Hepatocyte (in vitro differentiated cells): ENCODE results near the gene DAB2IP. TPM values are rescaled to one million over a fixed set of nuclear protein-coding genes. Genes with fewer than 3 reads are reported as not detected.

Experiments used
- DNase-seq: peaks from one replicate; pipeline ENCODE4 v3.0.0-alpha.2; 2016; ENCODE audit warnings: low spot score
- H2AFZ ChIP-seq: fragments of 200-600 bp; sonication (generic); 2 replicates; pipeline ENCODE4 v1.6.0; 2016; ENCODE audit warnings: antibody characterized with exemption, mild to moderate bottlenecking
- H3K27ac ChIP-seq: fragments of 200-600 bp; sonication (generic); 2 replicates; pipeline ENCODE4 v1.5.1; 2016; ENCODE audit warnings: mild to moderate bottlenecking
- H3K27me3 ChIP-seq: fragments of 200-600 bp; sonication (generic); 2 replicates; pipeline ENCODE4 v1.6.1; 2016
- H3K36me3 ChIP-seq: fragments of 200-600 bp; sonication (generic); replicated peaks from 2 replicates; pipeline ENCODE4 v1.5.1; 2016; ENCODE audit warnings: low read depth; ENCODE audit not compliant: insufficient read depth
- H3K4me1 ChIP-seq: fragments of 200-600 bp; sonication (generic); 2 replicates; pipeline ENCODE4 v1.5.1; 2016; ENCODE audit warnings: mild to moderate bottlenecking, moderate library complexity; ENCODE audit not compliant: insufficient read depth
- H3K4me2 ChIP-seq: fragments of 200-600 bp; sonication (generic); 2 replicates; pipeline ENCODE4 v1.6.0; 2016
- H3K4me3 ChIP-seq: fragments of 200-600 bp; sonication (generic); 2 replicates; pipeline ENCODE4 v1.5.1; 2016; ENCODE audit warnings: mild to moderate bottlenecking
- H3K79me2 ChIP-seq: fragments of 200-600 bp; sonication (generic); 2 replicates; pipeline ENCODE4 v1.6.0; 2017; ENCODE audit warnings: mild to moderate bottlenecking
- H3K9me2 ChIP-seq: fragments of 200-600 bp; sonication (generic); replicated peaks from 2 replicates; pipeline ENCODE4 v1.6.0; 2017; ENCODE audit warnings: mild to moderate bottlenecking; ENCODE audit not compliant: insufficient read depth
- H3K9me3 ChIP-seq: fragments of 200-600 bp; sonication (generic); 2 replicates; pipeline ENCODE4 v1.5.1; 2016; ENCODE audit warnings: low read depth, mild to moderate bottlenecking
- H4K20me1 ChIP-seq: fragments of 200-600 bp; sonication (generic); 2 replicates; pipeline ENCODE4 v1.6.0; 2016; ENCODE audit warnings: mild to moderate bottlenecking; ENCODE audit not compliant: insufficient read depth, poor library complexity, severe bottlenecking
- CTCF ChIP-seq: fragments of 200-600 bp; sonication (generic); IDR thresholded peaks from 2 replicates; pipeline ENCODE4 v1.5.1; 2016; ENCODE audit warnings: antibody characterized with exemption, mild to moderate bottlenecking; ENCODE audit not compliant: poor library complexity
- EZH2 ChIP-seq: fragments of 200-600 bp; sonication (generic); IDR thresholded peaks from 2 replicates; pipeline ENCODE4 v1.6.1; 2016; ENCODE audit warnings: antibody characterized with exemption, mild to moderate bottlenecking, borderline replicate concordance
- EZH2phosphoT487 ChIP-seq: fragments of 200-600 bp; sonication (generic); IDR thresholded peaks from one replicate; pipeline ENCODE4 v1.6.1; 2018; ENCODE audit warnings: antibody characterized with exemption, mild to moderate bottlenecking, low read depth, moderate library complexity; ENCODE audit not compliant: unreplicated experiment, severe bottlenecking
- WGBS: methylation state at CpG from one replicate; pipeline ENCODE4 v1.1.6; 2016; ENCODE audit warnings: low lambda C conversion rate; ENCODE audit errors: missing lambda C conversion rate; 5-methylcytosine and 5-hydroxymethylcytosine counted together
- polyA plus RNA-seq: library from polyadenylated mRNA; unstranded; fragments of >200 nt; fragmentation: Nextera tagmentation; extraction: Ambion mirVana; gene quantifications from 2 replicates; pipeline ENCODE4 v1.2.1, GENCODE V29; 2016
- total RNA-seq: library from RNA; depleted of rRNA; stranded (reverse); fragments of >200 nt; gene quantifications from 2 replicates; pipeline ENCODE4 v1.2.3, GENCODE V29; 2014

DAB2IP gene
- total RNA-seq: 23.6 and 31.0 TPM in 2 replicates
- polyA plus RNA-seq: 11.1 and 11.6 TPM in 2 replicates

- Histone ChIP-seq H3K79me2 (peaks cover 44% of the 10 kb centered on the region), H3K4me1 (peaks cover 33% of the 10 kb centered on the region), H3K9me2 (no peaks in the 10 kb centered on the region), H3K27ac (peak within 1 kb of the TSS; percentile 91), H3K4me2 (peak within 1 kb of the TSS; percentile 81), H2AFZ (peak within 1 kb of the TSS; percentile 66), H4K20me1 (peaks cover 22% of the 10 kb centered on the region), H3K4me3 (peak within 1 kb of the TSS; percentile 71), H3K27me3 (no peaks in the 10 kb centered on the region), H3K36me3 (no peaks in the 10 kb centered on the region), H3K9me3 (no peaks in the 10 kb centered on the region)
- 1% methylated on average over 37 of the region's 79 CpGs for WGBS
- peak; percentile 90 for DNase-seq
- TF ChIP-seq CTCF (no peak), EZH2 (no peak), EZH2phosphoT487 (no peak)
These were observed at the start of gene DAB2IP for GRCh38 chr9:121651295-121652020. Gene DAB2IP, plus strand, starts transcription at chr9:121651634. Its CDS starts 142 bp downstream, at chr9:121651776.

GRCh38 chr9:121603028-121603427 lies 48.4 kb upstream of the DAB2IP start:
- no peak for TF ChIP-seq CTCF
- no peak for TF ChIP-seq EZH2phosphoT487
- TF ChIP-seq EZH2: no peak
- H2AFZ ChIP-seq: no peak overlapping the region
- 85% methylated on average over 7 of the region's 7 CpGs for WGBS

GRCh38 chr9:121604242-121604641 lies 47.2 kb upstream of the DAB2IP start:
- Histone ChIP-seq H3K9me2 (no peaks in the 10 kb centered on the region), H2AFZ (no peak overlapping the region), H3K4me1 (peaks cover 8% of the 10 kb centered on the region)

More at GRCh38 chr9:121603028-121603427, 48.4 kb upstream of the DAB2IP start:
- Histone ChIP-seq H3K27me3 (peaks cover 6% of the 10 kb centered on the region), H3K27ac (no peak overlapping the region), H3K9me2 (no peaks in the 10 kb centered on the region), H3K79me2 (peaks cover 9% of the 10 kb centered on the region), H3K4me1 (peaks cover 18% of the 10 kb centered on the region), H3K4me2 (no peak overlapping the region), H3K4me3 (no peak overlapping the region), H3K9me3 (no peaks in the 10 kb centered on the region), H4K20me1 (no peaks in the 10 kb centered on the region), H3K36me3 (no peaks in the 10 kb centered on the region)
- DNase-seq: no peak

More at GRCh38 chr9:121604242-121604641, 47.2 kb upstream of the DAB2IP start:
- Histone ChIP-seq H3K27me3 (peaks cover 6% of the 10 kb centered on the region), H3K4me3 (no peak overlapping the region), H3K9me3 (no peaks in the 10 kb centered on the region), H3K4me2 (no peak overlapping the region), H4K20me1 (no peaks in the 10 kb centered on the region), H3K79me2 (peaks cover 13% of the 10 kb centered on the region), H3K36me3 (no peaks in the 10 kb centered on the region), H3K27ac (no peak overlapping the region)
- TF ChIP-seq CTCF (no peak), EZH2phosphoT487 (no peak), EZH2 (no peak)
- peak; percentile 35 for DNase-seq
- whole genome bisulfite sequencing: 36% methylated on average over 4 of the region's 4 CpGs
